Measurements from ENCODE around the gene SLC35F6.

DNA sequence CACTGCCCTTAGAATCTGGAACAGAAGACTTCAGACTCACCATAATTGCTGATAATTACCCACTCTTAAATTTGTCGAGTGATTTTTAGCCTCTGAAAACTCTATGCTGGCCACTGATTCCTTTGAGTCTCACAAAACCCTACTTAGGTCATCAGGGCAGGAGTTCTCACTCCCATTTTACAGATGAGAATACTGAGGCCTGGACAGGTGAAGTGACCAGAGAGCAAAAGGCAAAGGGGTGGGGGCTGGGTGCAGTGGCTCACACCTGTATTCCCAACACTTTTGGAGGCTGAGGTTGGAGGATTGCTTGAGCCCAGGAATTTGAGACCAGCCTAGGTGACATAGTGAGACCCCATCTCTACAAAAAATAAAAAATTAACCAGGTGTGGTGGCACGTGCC is 34.8 kb upstream of the SLC35F6 start:
- TF ChIP-seq, protein P1, sequence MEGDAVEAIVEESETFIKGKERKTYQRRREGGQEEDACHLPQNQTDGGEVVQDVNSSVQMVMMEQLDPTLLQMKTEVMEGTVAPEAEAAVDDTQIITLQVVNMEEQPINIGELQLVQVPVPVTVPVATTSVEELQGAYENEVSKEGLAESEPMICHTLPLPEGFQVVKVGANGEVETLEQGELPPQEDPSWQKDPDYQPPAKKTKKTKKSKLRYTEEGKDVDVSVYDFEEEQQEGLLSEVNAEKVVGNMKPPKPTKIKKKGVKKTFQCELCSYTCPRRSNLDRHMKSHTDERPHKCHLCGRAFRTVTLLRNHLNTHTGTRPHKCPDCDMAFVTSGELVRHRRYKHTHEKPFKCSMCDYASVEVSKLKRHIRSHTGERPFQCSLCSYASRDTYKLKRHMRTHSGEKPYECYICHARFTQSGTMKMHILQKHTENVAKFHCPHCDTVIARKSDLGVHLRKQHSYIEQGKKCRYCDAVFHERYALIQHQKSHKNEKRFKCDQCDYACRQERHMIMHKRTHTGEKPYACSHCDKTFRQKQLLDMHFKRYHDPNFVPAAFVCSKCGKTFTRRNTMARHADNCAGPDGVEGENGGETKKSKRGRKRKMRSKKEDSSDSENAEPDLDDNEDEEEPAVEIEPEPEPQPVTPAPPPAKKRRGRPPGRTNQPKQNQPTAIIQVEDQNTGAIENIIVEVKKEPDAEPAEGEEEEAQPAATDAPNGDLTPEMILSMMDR (conservative IDR thresholded peaks at IDR 0.05; ENCODE audit: low read length): no peak
- TF ChIP-seq EZH2phosphoT487 (IDR thresholded peaks at IDR 0.05; ENCODE audit: borderline replicate concordance, low read depth, low read length): no peak
